ENCODE measurements around the gene SH2B2.
"Not testable (repeated sequence)": the region's sequence is repeated elsewhere in the genome, so short reads cannot be mapped to it uniquely, and the experiment has no call there.

SH2B2 gene

DNA sequence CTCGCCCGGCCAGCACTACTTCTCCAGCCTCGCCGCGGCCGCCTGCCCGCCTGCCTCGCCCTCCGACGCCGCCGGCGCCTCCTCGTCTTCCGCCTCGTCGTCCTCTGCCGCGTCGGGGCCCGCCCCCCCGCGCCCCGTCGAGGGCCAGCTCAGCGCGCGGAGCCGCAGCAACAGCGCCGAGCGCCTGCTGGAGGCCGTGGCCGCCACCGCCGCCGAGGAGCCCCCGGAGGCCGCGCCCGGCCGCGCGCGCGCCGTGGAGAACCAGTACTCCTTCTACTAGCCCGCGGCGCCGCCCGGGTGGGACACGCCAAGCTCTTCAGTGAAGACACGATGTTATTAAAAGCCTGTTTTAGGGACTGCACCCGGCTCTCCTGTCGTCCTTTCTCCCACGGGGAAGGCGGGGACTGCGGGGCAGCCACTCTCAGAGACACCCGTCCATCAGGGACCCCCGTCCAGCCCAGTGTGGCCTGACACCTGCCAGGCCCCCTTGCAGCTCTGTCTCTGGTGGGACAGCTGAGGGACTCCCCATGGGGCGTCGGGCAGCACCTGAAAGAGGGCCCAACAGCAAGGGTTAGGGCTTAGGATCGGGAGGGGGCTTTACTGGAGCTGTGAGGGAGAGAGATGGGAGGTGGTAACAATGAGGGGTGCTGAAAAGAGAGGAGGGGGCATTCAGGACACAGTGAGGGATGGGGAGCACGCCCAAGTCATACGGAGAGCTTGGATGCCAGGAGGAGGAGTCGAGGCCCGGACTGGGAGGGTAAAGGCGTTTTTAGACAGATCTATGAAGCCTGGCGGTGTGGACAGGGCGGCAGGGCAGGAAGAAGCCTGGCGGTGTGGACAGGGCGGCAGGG is 34.9 kb downstream of the SH2B2 start:
- TF ChIP-seq, protein P1, sequence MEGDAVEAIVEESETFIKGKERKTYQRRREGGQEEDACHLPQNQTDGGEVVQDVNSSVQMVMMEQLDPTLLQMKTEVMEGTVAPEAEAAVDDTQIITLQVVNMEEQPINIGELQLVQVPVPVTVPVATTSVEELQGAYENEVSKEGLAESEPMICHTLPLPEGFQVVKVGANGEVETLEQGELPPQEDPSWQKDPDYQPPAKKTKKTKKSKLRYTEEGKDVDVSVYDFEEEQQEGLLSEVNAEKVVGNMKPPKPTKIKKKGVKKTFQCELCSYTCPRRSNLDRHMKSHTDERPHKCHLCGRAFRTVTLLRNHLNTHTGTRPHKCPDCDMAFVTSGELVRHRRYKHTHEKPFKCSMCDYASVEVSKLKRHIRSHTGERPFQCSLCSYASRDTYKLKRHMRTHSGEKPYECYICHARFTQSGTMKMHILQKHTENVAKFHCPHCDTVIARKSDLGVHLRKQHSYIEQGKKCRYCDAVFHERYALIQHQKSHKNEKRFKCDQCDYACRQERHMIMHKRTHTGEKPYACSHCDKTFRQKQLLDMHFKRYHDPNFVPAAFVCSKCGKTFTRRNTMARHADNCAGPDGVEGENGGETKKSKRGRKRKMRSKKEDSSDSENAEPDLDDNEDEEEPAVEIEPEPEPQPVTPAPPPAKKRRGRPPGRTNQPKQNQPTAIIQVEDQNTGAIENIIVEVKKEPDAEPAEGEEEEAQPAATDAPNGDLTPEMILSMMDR (IDR thresholded peaks at IDR 0.05; ENCODE audit: low read depth, low read length): no peak
- no peaks in the 10 kb centered on the region for H3K27me3 ChIP-seq (ENCODE audit: insufficient read depth, low read depth, severe bottlenecking)
- no peak overlapping the region for H3K4me3 ChIP-seq (ENCODE audit: low read depth, low read length)
- H3K36me3 ChIP-seq: peaks cover 17% of the 10 kb centered on the region
- no peak for DNase-seq
- no peak overlapping the region for H3K27ac ChIP-seq
- no peaks in the 10 kb centered on the region for H3K9me3 ChIP-seq (ENCODE audit: severe bottlenecking)

DNA sequence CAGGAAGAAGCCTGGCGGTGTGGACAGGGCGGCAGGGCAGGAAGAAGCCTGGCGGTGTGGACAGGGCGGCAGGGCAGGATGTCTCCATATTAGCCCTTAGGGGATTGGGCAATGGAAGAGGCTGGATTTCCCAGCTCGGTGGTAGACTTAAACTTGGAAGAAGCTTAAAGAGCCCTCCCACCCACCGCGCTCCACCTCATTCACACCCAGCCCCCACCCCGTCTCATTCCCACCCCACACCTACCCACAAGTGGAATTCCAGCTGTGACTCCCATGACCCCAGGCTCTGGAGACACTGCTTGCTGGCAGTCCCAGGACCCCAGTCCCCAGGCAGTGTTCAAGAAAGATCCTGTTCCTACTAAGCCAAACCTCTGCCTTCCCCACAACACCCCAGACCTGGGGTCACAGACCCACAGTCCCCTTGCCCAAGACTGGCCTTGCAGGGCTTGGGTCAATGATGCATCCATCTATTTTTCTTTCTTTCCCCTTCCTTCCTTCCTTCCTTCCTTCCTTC is 35.6 kb downstream of the SH2B2 start:
- TF ChIP-seq, protein P1 (IDR thresholded peaks at IDR 0.05; ENCODE audit: low read depth, low read length): no peak
- H3K4me3 ChIP-seq (ENCODE audit: low read depth, low read length): no peak overlapping the region
- no peaks in the 10 kb centered on the region for H3K27me3 ChIP-seq (ENCODE audit: insufficient read depth, low read depth, severe bottlenecking)
- H3K36me3 ChIP-seq: peaks cover 17% of the 10 kb centered on the region
- H3K27ac ChIP-seq: no peak overlapping the region
- no peaks in the 10 kb centered on the region for H3K9me3 ChIP-seq (ENCODE audit: severe bottlenecking)
- DNase-seq: no peak

DNA sequence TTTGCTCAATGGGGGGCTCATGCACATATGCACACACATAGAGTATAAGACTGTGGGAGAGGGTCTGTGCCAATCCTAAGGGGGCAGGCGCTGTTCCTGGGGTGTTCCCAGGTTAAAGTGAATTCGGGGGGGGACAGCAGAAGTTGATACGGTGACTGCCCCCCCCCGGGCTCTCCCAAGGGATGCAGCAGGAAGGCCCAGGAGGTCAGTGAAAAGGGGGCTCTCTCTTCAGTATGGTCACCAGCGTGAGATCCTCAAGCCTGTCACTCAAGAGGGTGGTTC is 37.2 kb downstream of the SH2B2 start:
- Histone ChIP-seq H3K27me3 (ENCODE audit: insufficient read depth, low read depth, severe bottlenecking) (no peaks in the 10 kb centered on the region), H3K9me3 (ENCODE audit: severe bottlenecking) (no peaks in the 10 kb centered on the region), H3K4me3 (ENCODE audit: low read depth, low read length) (no peak overlapping the region), H3K36me3 (peaks cover 13% of the 10 kb centered on the region), H3K27ac (no peak overlapping the region)
- TF ChIP-seq, protein P1 (IDR thresholded peaks at IDR 0.05; ENCODE audit: low read depth, low read length): no peak
- DNase-seq: no peak

DNA sequence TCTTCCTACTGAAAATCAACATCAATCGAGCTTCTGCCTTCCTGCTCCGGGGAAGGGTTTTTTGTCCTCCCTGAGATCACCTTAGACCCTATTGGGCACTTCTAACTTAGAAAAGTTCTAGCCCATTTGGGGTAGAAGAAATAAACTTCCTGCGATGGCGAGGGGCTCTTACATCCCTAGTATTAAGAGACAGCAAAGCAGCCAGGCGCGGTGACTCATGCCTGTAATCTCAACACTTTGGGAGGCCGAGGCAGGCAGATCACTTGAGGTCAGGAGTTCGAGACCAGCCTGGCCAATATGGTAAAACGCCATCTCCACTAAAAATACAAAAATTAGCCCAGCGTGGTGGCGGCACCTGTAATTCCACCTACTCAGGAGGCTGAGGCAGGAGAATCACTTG is 38.4 kb downstream of the SH2B2 start:
- not testable (repeated sequence) for H3K27me3 ChIP-seq (ENCODE audit: insufficient read depth, low read depth, severe bottlenecking); H3K4me3 ChIP-seq (ENCODE audit: low read depth, low read length); DNase-seq; H3K9me3 ChIP-seq (ENCODE audit: severe bottlenecking); H3K27ac ChIP-seq; H3K36me3 ChIP-seq

DNA sequence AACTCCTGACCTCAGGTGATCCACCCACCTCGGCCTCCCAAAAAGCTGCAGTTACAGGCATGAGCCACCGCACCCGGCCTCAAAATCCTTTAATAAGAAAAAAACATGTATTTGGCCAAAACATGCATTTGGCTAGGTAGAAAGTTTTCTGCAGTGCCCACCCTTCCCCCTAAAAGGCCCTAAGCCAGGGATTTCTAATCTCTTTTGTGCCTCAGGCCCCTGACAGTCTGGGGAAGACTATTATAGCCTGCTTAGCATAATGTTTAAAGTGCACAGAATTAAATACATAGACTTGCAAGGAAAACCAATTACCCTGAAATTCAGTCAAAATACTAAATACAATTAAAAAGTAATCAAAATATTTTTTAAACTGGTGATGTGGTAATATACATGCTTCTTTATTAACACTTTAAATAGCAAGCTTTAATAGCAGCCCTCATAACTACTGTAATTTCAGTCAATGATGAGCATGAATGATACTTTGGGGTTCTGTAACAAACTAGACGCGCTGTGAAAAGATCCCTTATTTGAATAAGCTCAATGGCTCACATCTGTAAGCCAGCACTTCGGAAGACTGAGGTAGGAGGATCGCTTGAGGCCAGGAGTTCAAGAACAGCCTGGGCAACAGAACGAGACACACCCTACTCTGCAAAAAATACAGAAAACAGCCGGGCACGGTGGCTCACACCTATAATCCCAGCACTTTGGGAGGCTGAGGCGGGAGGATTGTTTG is 39.7 kb downstream of the SH2B2 start:
- Histone ChIP-seq H3K27ac (no peak overlapping the region), H3K9me3 (ENCODE audit: severe bottlenecking) (no peaks in the 10 kb centered on the region), H3K4me3 (ENCODE audit: low read depth, low read length) (no peak overlapping the region), H3K36me3 (peaks cover 3% of the 10 kb centered on the region; the same call in 1 of the 2 replicates), H3K27me3 (ENCODE audit: insufficient read depth, low read depth, severe bottlenecking) (no peaks in the 10 kb centered on the region)
- TF ChIP-seq, protein P1 (IDR thresholded peaks at IDR 0.05; ENCODE audit: low read depth, low read length): no peak
- DNase-seq: no peak

DNA sequence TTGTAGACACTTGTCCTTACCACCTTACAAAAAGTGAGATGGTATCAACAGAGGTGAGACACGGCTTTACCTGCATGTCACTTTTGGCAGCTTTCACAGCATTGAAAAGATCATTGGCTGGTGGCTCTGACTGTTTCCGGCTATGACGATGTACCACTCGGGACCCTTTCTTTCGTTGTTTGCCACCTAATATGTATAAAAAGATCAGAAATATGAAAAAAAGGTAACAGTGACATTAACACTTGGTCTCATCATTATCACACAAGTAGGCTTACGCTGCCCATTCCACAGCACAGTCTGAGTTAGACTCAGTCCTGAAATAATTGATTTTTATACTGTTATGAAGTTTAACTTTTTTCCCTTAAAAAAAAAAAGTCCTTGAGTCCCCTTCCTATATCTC is 40.5 kb downstream of the SH2B2 start:
- H3K27me3 ChIP-seq (ENCODE audit: insufficient read depth, low read depth, severe bottlenecking); H3K9me3 ChIP-seq (ENCODE audit: severe bottlenecking); DNase-seq; H3K4me3 ChIP-seq (ENCODE audit: low read depth, low read length); H3K27ac ChIP-seq; H3K36me3 ChIP-seq: not testable (repeated sequence)

DNA sequence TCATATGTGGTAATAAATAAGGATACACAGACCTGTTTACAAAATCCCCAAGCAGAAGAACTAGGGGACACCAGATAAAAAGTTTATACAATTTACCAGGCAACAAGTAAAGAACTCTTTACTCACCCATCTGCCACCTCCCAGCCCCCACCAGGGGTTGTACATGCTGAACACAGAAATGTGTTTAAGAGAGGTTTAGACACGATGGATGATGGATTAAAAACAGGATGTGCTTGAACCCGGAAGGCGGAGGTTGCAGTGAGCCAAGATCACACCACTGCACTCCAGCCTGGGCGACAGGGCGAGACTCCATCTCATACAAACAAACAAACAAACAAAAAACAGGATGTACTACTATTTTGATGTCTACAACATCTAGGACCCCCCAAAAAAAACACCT is 42.2 kb downstream of the SH2B2 start:
- DNase-seq; H3K36me3 ChIP-seq; H3K9me3 ChIP-seq (ENCODE audit: severe bottlenecking); H3K27me3 ChIP-seq (ENCODE audit: insufficient read depth, low read depth, severe bottlenecking); H3K27ac ChIP-seq; H3K4me3 ChIP-seq (ENCODE audit: low read depth, low read length): not testable (repeated sequence)

DNA sequence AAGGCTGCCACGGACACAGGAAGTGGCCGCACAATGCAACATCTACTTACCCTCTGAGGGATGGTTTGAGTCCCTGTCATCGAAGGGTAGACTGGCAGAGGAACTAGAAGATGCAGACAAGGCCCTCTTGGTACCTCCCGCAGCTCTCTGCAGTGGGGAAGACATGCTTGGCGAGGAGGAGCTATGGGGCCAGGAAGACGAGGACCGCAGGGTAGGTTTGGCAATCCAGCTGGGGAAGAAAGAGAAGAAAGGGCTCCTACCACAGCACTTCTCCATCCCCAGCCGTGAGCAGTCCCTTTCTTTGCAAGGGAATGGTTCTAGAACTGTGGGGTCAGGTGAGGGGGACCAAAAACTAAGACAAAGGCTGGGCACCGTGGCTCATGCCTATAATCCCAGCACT is 42.7 kb downstream of the SH2B2 start:
- not testable (repeated sequence) for DNase-seq; H3K4me3 ChIP-seq (ENCODE audit: low read depth, low read length); H3K36me3 ChIP-seq; H3K27me3 ChIP-seq (ENCODE audit: insufficient read depth, low read depth, severe bottlenecking); H3K27ac ChIP-seq; H3K9me3 ChIP-seq (ENCODE audit: severe bottlenecking)

DNA sequence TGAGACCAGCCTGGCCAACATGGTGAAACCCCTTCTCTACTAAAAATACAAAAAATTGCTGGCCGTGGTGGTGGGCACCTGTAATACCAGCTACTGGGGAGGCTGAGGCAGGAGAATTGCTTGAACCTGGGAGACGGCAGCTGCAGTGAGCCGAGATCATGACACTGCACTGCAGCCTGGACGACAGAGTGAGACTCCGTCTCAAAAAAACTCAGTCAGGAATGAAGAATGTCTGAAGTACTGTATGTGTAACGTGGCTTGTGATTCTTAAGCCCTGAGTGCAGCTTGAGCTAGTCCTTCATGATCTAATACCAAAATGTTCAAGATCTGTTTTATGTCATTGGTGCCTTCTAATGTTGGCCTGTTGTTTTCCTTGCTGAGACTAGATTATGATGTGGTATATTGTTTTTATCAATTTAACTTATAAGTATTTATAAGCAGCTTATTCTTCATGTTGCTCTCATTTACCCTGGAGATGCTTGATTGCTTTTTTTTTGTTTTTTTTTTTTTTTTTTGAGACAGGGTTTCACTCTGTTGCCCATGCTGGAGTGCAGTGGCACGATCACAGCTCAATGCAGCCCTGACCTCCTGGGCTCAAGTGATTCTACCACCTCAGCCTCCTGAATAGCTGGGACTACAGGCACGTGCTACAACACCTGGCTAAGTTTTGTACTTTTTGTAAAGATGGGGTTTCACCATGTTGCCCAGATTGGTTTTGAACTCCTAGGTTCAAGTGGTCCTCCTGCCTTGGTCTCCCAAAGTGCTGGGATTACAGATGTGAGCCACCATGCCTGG is 44.2 kb downstream of the SH2B2 start:
- DNase-seq; H3K9me3 ChIP-seq (ENCODE audit: severe bottlenecking); H3K27me3 ChIP-seq (ENCODE audit: insufficient read depth, low read depth, severe bottlenecking); H3K4me3 ChIP-seq (ENCODE audit: low read depth, low read length); H3K27ac ChIP-seq; H3K36me3 ChIP-seq: not testable (repeated sequence)

DNA sequence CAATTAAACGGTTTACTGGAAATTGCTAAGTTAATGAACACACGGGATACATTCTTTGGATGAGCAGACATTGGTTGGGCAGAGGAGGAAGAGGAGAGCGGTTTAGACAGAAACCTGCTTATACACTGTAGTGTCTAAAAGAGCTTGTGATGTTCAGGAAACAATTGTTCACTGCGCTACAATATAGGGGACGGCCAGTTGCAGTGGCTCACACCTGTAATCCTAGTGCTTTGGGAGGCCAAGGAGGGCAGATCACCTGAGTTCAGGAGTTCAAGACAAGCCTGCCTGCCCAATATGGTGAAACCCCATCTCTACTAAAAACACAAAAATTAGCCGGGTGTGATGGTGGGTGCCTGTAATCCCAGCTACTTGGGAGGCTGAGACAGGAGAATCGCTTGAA is 48.9 kb downstream of the SH2B2 start:
- H3K9me3 ChIP-seq (ENCODE audit: severe bottlenecking); H3K27me3 ChIP-seq (ENCODE audit: insufficient read depth, low read depth, severe bottlenecking); H3K27ac ChIP-seq; DNase-seq; H3K36me3 ChIP-seq; H3K4me3 ChIP-seq (ENCODE audit: low read depth, low read length): not testable (repeated sequence)

All from WERI-Rb-1 (cell line).